ENCODE measurements around the gene SLC15A2. TPM values are rescaled to one million over a fixed set of nuclear protein-coding genes. Genes with fewer than 3 reads are reported as not detected.
"Not testable (repeated sequence)": the region's sequence is repeated elsewhere in the genome, so short reads cannot be mapped to it uniquely, and the experiment has no call there.

The SLC15A2 gene
- total RNA-seq, 4 donors from 2014 or later = 0.52 to 2.1 (median 1.0) TPM

- TF ChIP-seq CTCF (IDR thresholded peaks at IDR 0.05) = no peak
- TF ChIP-seq POLR2AphosphoS5 (IDR thresholded peaks at IDR 0.05) = no peak
- TF ChIP-seq POLR2A (IDR thresholded peaks at IDR 0.05; ENCODE audit: low read depth) = no peak
- no peak for TF ChIP-seq EP300 (IDR thresholded peaks at IDR 0.05)
- Histone ChIP-seq H3K27ac (replicated peaks in 1 of 4) (no peak overlapping the region), H3K27me3 (no peaks in the 10 kb centered on the region), H3K4me3 (no peak overlapping the region), H3K36me3 (peaks cover 0 to 5% (median 0%) of the 10 kb centered on the region in 4 donors), H3K4me1 (no peaks in the 10 kb centered on the region), H3K9me3 (no peaks in the 10 kb centered on the region)
- WGBS = 85% methylated on average over 19 of the region's 19 CpGs
- intact Hi-C loops (cut with DNase I) = no loop called here
- no peak for DNase-seq (ENCODE audit: extremely low spot score)
Measured at GRCh38 chr3:121918779-121919483, 24.7 kb downstream of the SLC15A2 start.

GRCh38 chr3:121924734-121925133, 30.5 kb downstream of the SLC15A2 start:
- 73% methylated on average over 3 of the region's 3 CpGs for WGBS
- TF ChIP-seq EP300 (IDR thresholded peaks at IDR 0.05) = no peak
- H3K9me3 ChIP-seq = no peaks in the 10 kb centered on the region
- peaks cover 0 to 5% (median 2%) of the 10 kb centered on the region in 4 donors for H3K36me3 ChIP-seq
- DNase-seq (ENCODE audit: extremely low spot score) = no peak
- intact Hi-C loops (cut with DNase I) = no loop called here
- H3K27ac ChIP-seq (replicated peaks in 1 of 4) = no peak overlapping the region
- H3K27me3 ChIP-seq = no peaks in the 10 kb centered on the region
- H3K4me1 ChIP-seq = no peaks in the 10 kb centered on the region
- no peak overlapping the region for H3K4me3 ChIP-seq

GRCh38 chr3:121926380-121926779, 32.2 kb downstream of the SLC15A2 start:
- Histone ChIP-seq H3K4me3 (no peak overlapping the region), H3K36me3 (peaks cover 0 to 5% (median 3%) of the 10 kb centered on the region in 4 donors), H3K4me1 (no peaks in the 10 kb centered on the region), H3K27ac (replicated peaks in 1 of 4) (no peak overlapping the region), H3K9me3 (no peaks in the 10 kb centered on the region), H3K27me3 (no peaks in the 10 kb centered on the region)
- 78% methylated on average over 1 of the region's 1 CpG for WGBS
- DNase-seq (ENCODE audit: extremely low spot score) = no peak
- intact Hi-C loops (cut with DNase I) = no loop called here
- TF ChIP-seq EP300 (IDR thresholded peaks at IDR 0.05) (no peak), POLR2AphosphoS5 (IDR thresholded peaks at IDR 0.05) (no peak), POLR2A (IDR thresholded peaks at IDR 0.05; ENCODE audit: low read depth) (no peak), CTCF (IDR thresholded peaks at IDR 0.05) (no peak)

GRCh38 chr3:121938141-121938855, 44.1 kb downstream of the SLC15A2 start:
- H3K4me1 ChIP-seq; H3K27me3 ChIP-seq; H3K9me3 ChIP-seq; H3K4me3 ChIP-seq; intact Hi-C loops (cut with DNase I); H3K27ac ChIP-seq (replicated peaks in 1 of 4); H3K36me3 ChIP-seq; DNase-seq (ENCODE audit: extremely low spot score): not testable (repeated sequence)
- 84% methylated on average over 29 of the region's 29 CpGs for WGBS

GRCh38 chr3:121941592-121941991, 47.4 kb downstream of the SLC15A2 start:
- Histone ChIP-seq H3K4me3 (no peak overlapping the region), H3K9me3 (no peaks in the 10 kb centered on the region), H3K27ac (replicated peaks in 1 of 4) (no peak overlapping the region), H3K36me3 (peaks cover 0 to 5% (median 0%) of the 10 kb centered on the region in 4 donors), H3K27me3 (no peaks in the 10 kb centered on the region), H3K4me1 (no peaks in the 10 kb centered on the region)
- TF ChIP-seq CTCF (IDR thresholded peaks at IDR 0.05) (no peak), EP300 (IDR thresholded peaks at IDR 0.05) (no peak), POLR2AphosphoS5 (IDR thresholded peaks at IDR 0.05) (no peak), POLR2A (IDR thresholded peaks at IDR 0.05; ENCODE audit: low read depth) (no peak)
- WGBS = 73% methylated on average over 1 of the region's 1 CpG
- no peak for DNase-seq (ENCODE audit: extremely low spot score)
- intact Hi-C loops (cut with DNase I) = no loop called here

All from esophagus muscularis mucosa (tissue), 4 donors.